ENCODE data around the gene RGS6.

The RGS6 gene

GRCh38 chr14:72305561-72305960 lies 373.3 kb downstream of the RGS6 start:
- H3K4me1 ChIP-seq (ENCODE audit: low read depth, poor library complexity, severe bottlenecking), result no peaks in the 10 kb centered on the region
- TF ChIP-seq CTCF (conservative IDR thresholded peaks at IDR 0.05; ENCODE audit: low read depth, low read length), result no peak
- H3K9ac ChIP-seq, result no peak overlapping the region
- H3K27me3 ChIP-seq (ENCODE audit: insufficient read depth, low read depth), result no peaks in the 10 kb centered on the region
- no peaks in the 10 kb centered on the region for H3K79me2 ChIP-seq (ENCODE audit: insufficient read depth, low read depth)
- no peak overlapping the region for H2AFZ ChIP-seq (ENCODE audit: low read depth)
- H3K27ac ChIP-seq, result no peak overlapping the region
- no peak overlapping the region for H3K4me3 ChIP-seq (IDR thresholded peaks at IDR 0.05; ENCODE audit: insufficient read depth, low read depth, low read length)
- H3K36me3 ChIP-seq (ENCODE audit: insufficient read depth), result no peaks in the 10 kb centered on the region
- no peaks in the 10 kb centered on the region for H4K20me1 ChIP-seq (ENCODE audit: insufficient read depth)
- no peak overlapping the region for H3K4me2 ChIP-seq

GRCh38 chr14:72308967-72309485 lies 376.8 kb downstream of the RGS6 start:
- H2AFZ ChIP-seq (ENCODE audit: low read depth), result no peak overlapping the region

DNA sequence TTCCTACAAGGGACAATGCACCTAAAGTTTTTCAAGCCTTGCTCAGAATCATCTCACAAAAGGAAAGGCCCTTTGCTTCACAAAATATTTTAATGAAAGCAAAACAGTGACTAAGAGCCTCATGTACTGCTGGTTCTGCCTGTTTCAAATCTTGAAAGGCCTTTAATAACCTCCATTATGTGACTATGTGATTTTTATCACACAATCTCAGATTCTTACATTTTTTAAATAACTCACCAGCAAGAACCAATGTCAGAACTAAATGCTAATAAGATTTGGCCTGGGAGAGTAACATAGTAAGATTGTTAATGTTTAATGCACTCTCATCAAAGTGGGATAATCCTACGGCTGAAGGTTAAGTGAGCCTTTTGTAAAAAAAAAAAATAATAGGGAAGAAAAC lies 378.9 kb downstream of the RGS6 start:
- Histone ChIP-seq H3K4me1 (ENCODE audit: low read depth, poor library complexity, severe bottlenecking) (peaks cover 4% of the 10 kb centered on the region), H3K36me3 (ENCODE audit: insufficient read depth) (no peaks in the 10 kb centered on the region), H3K27me3 (ENCODE audit: insufficient read depth, low read depth) (no peaks in the 10 kb centered on the region), H3K4me3 (IDR thresholded peaks at IDR 0.05; ENCODE audit: insufficient read depth, low read depth, low read length) (no peak overlapping the region), H3K9ac (no peak overlapping the region), H3K27ac (no peak overlapping the region), H4K20me1 (ENCODE audit: insufficient read depth) (no peaks in the 10 kb centered on the region), H2AFZ (ENCODE audit: low read depth) (no peak overlapping the region), H3K79me2 (ENCODE audit: insufficient read depth, low read depth) (no peaks in the 10 kb centered on the region), H3K4me2 (no peak overlapping the region)
- TF ChIP-seq CTCF (conservative IDR thresholded peaks at IDR 0.05; ENCODE audit: low read depth, low read length), result no peak

More at GRCh38 chr14:72308967-72309485, 376.8 kb downstream of the RGS6 start:
- Histone ChIP-seq H3K4me3 (IDR thresholded peaks at IDR 0.05; ENCODE audit: insufficient read depth, low read depth, low read length) (no peak overlapping the region), H4K20me1 (ENCODE audit: insufficient read depth) (no peaks in the 10 kb centered on the region), H3K79me2 (ENCODE audit: insufficient read depth, low read depth) (no peaks in the 10 kb centered on the region), H3K27me3 (ENCODE audit: insufficient read depth, low read depth) (no peaks in the 10 kb centered on the region), H3K4me1 (ENCODE audit: low read depth, poor library complexity, severe bottlenecking) (no peaks in the 10 kb centered on the region), H3K4me2 (no peak overlapping the region), H3K9ac (no peak overlapping the region), H3K36me3 (ENCODE audit: insufficient read depth) (no peaks in the 10 kb centered on the region), H3K27ac (no peak overlapping the region)
- TF ChIP-seq CTCF (conservative IDR thresholded peaks at IDR 0.05; ENCODE audit: low read depth, low read length), result no peak

DNA sequence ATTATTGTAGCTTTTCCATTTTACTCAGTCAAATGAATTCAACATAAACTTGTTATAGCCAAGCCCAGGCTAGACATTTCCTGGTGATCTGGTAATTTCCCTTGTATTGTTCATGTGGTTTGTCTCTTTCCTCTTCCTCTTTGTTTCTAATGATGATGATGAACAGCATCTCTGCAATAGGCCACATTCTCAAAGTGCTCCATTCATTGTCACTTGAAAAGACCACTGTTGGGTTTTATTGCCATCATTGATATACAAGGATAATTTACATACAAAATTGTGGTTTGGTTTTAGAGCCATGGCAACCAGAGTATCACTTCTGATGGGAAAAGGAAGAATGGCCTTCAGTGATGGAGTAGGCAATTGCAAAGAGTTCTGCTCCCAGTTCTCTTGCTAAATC lies 379.3 kb downstream of the RGS6 start:
- no peak for TF ChIP-seq CTCF (conservative IDR thresholded peaks at IDR 0.05; ENCODE audit: low read depth, low read length)
- no peaks in the 10 kb centered on the region for H3K36me3 ChIP-seq (ENCODE audit: insufficient read depth)
- H3K27ac ChIP-seq, result no peak overlapping the region
- no peaks in the 10 kb centered on the region for H4K20me1 ChIP-seq (ENCODE audit: insufficient read depth)
- no peak overlapping the region for H3K9ac ChIP-seq
- H3K4me1 ChIP-seq (ENCODE audit: low read depth, poor library complexity, severe bottlenecking), result peaks cover 4% of the 10 kb centered on the region
- no peak overlapping the region for H2AFZ ChIP-seq (ENCODE audit: low read depth)
- no peak overlapping the region for H3K4me2 ChIP-seq
- no peak overlapping the region for H3K4me3 ChIP-seq (IDR thresholded peaks at IDR 0.05; ENCODE audit: insufficient read depth, low read depth, low read length)
- no peaks in the 10 kb centered on the region for H3K79me2 ChIP-seq (ENCODE audit: insufficient read depth, low read depth)
- H3K27me3 ChIP-seq (ENCODE audit: insufficient read depth, low read depth), result no peaks in the 10 kb centered on the region
